MCF 10A (cell line): ENCODE data around the gene SPOCD1. TPM values are rescaled to one million over a fixed set of nuclear protein-coding genes. Genes with fewer than 3 reads are reported as not detected.

Source experiments
- BruUV-seq: library from RNA; stranded (reverse); fragments of 400-500 nt; replicated peaks from 2 replicates; lab custom pipeline; 2021; lab: Mats Ljungman, UMichigan
- CTCF ChIA-PET: fragments of 300-600 bp; sonication (Branson Sonifier 250); formaldehyde crosslinking; extraction: SDS; loops from one replicate; lab custom pipeline; 2021; ENCODE audit warnings: antibody characterized with exemption, inconsistent platforms; lab: Yijun Ruan, JAX
- POLR2A ChIA-PET: fragments of 300-600, 350-650 bp; sonication (Branson Sonifier 250); formaldehyde crosslinking; extraction: SDS; loops from one replicate; lab custom pipeline; 2020; ENCODE audit warnings: antibody characterized with exemption, inconsistent platforms; lab: Yijun Ruan, JAX
- DNase-seq: peaks from one replicate; pipeline ENCODE4 v3.0.0-alpha.2; 2018; ENCODE audit not compliant: unreplicated experiment
- H3K27ac Mint-ChIP-seq: one replicate; pipeline ENCODE4 v1.8.0; 2022; ENCODE audit warnings: mild to moderate bottlenecking, low read depth, mixed read lengths; ENCODE audit not compliant: unreplicated experiment
- H3K27me3 Mint-ChIP-seq: one replicate; pipeline ENCODE4 v1.8.0; 2022; ENCODE audit warnings: mixed read lengths; ENCODE audit not compliant: insufficient read depth, unreplicated experiment
- H3K36me3 Mint-ChIP-seq: one replicate; pipeline ENCODE4 v1.8.0; 2022; ENCODE audit warnings: mild to moderate bottlenecking, moderate library complexity, mixed read lengths; ENCODE audit not compliant: insufficient read depth, unreplicated experiment
- H3K4me1 Mint-ChIP-seq: one replicate; pipeline ENCODE4 v1.8.0; 2022; ENCODE audit warnings: mixed read lengths; ENCODE audit not compliant: insufficient read depth, unreplicated experiment
- H3K4me3 Mint-ChIP-seq: one replicate; pipeline ENCODE4 v1.8.0; 2022; ENCODE audit warnings: mild to moderate bottlenecking, moderate library complexity, mixed read lengths; ENCODE audit not compliant: unreplicated experiment
- H3K9me3 Mint-ChIP-seq: one replicate; pipeline ENCODE4 v1.8.0; 2022; ENCODE audit warnings: mixed read lengths; ENCODE audit not compliant: unreplicated experiment
- intact Hi-C: fragments of 100-400 bp; cut with micrococcal nuclease; formaldehyde crosslinking; loops from 2 replicates; pipeline ENCODE4 v1.14.1; 2022
- total RNA-seq: library from RNA; stranded (reverse); gene quantifications from 2 replicates; pipeline ENCODE4 v1.2.3, GENCODE V29; 2022
- TF ChIP-seq, protein P1 (sequence below): fragments of 200-600 bp; IDR thresholded peaks from one replicate; pipeline ENCODE4 v1.8.0; 2022; ENCODE audit warnings: antibody characterized with exemption, mild to moderate bottlenecking; ENCODE audit not compliant: unreplicated experiment

Gene SPOCD1
- total RNA-seq, 1 experiment from 2014 or later: 0.47 TPM

DNA sequence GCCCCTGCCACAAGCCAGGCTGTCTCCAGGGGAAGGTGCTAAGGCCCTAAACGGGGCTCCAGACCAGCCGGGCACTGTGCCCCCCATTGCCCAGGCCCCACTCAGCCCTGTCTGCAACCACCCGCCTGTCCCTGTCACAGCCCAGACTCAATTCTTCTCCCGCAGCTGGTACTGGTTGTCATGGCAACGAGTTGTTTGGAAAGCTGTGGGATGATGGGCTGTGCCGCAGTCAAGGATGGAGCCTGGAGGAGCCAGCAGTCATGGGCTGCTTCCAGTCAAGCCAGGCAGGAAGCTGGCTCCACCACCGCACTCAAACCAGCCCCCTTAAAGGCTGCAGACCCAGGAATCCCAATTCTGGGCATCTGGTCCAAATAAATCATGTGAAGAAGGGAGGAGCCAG is 4.2 kb downstream of the SPOCD1 start:
- Mint-ChIP-seq H3K27ac (no peak overlapping the region), H3K4me3 (no peak overlapping the region), H3K36me3 (no peaks in the 10 kb centered on the region), H3K27me3 (no peaks in the 10 kb centered on the region), H3K4me1 (no peaks in the 10 kb centered on the region), H3K9me3 (no peaks in the 10 kb centered on the region)
- intact Hi-C loops: no loop called here
- POLR2A ChIA-PET: no interaction called here
- no TSS peak for BruUV-seq
- no peak for DNase-seq
- CTCF ChIA-PET: interaction anchor here (0.7 to 0.8 kb wide), 2 partner anchors 141 to 152 kb away, joined by 4 to 7 read pairs; no protein-coding TSS in a partner anchor
- TF ChIP-seq, protein P1, sequence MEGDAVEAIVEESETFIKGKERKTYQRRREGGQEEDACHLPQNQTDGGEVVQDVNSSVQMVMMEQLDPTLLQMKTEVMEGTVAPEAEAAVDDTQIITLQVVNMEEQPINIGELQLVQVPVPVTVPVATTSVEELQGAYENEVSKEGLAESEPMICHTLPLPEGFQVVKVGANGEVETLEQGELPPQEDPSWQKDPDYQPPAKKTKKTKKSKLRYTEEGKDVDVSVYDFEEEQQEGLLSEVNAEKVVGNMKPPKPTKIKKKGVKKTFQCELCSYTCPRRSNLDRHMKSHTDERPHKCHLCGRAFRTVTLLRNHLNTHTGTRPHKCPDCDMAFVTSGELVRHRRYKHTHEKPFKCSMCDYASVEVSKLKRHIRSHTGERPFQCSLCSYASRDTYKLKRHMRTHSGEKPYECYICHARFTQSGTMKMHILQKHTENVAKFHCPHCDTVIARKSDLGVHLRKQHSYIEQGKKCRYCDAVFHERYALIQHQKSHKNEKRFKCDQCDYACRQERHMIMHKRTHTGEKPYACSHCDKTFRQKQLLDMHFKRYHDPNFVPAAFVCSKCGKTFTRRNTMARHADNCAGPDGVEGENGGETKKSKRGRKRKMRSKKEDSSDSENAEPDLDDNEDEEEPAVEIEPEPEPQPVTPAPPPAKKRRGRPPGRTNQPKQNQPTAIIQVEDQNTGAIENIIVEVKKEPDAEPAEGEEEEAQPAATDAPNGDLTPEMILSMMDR: no peak

- DNase-seq: no peak
- intact Hi-C loops: no loop called here
- Mint-ChIP-seq H3K36me3 (no peaks in the 10 kb centered on the region), H3K4me3 (no peak overlapping the region), H3K4me1 (no peaks in the 10 kb centered on the region), H3K9me3 (no peaks in the 10 kb centered on the region), H3K27ac (no peak overlapping the region), H3K27me3 (no peaks in the 10 kb centered on the region)
- TF ChIP-seq, protein P1: no peak
- POLR2A ChIA-PET: no interaction called here
- CTCF ChIA-PET: interaction anchor here (0.6 kb wide), 1 partner anchor 196 kb away, joined by 3 read pairs; no protein-coding TSS in a partner anchor
- BruUV-seq: no TSS peak
Observed at GRCh38 chr1:31809698-31810097, 6.1 kb downstream of the SPOCD1 start.

DNA sequence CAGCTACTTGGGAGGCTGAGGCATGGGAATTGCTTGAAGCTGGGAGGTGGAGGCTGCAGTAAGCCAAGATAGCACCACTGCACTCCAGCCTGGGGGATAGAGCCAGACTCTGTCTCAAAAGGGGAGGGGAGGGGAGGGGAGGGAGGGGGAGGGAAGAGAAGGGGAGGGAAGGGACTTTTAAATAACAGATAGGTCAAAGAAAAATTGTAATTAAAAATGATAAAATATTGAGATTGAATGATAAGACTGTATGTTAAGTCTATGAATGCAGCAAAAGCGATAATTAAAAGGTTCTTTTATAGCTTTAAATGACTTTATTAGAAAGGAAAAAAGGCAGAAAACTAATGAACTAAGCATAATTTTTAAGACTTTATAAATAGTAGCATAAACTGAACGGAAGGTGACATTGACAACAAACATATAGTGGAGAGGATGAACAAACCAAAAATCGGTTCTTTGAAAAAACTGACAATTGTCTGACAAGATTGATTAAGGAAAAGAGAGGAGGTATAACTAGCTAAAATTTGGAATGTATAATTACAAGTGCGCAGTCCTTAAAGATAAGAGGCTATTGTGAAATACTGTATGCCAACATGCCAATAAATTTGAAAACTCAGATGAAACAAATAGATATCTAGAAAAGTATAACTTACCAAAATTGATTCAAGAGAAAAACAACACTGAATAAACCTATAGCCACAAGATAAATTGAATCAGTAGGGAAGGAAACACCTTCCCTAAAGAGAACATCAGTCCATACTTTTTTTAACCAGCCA is 8.4 kb downstream of the SPOCD1 start:
- TF ChIP-seq, protein P1: no peak
- ChIA-PET CTCF (interaction anchor here (0.6 to 0.7 kb wide), 2 partner anchors 19 to 62 kb away, joined by 3 to 4 read pairs; no protein-coding TSS in a partner anchor), POLR2A (interaction anchor here (1.1 kb wide), 1 partner anchor 103 kb away, joined by 3 read pairs; no protein-coding TSS in a partner anchor)
- Mint-ChIP-seq H3K27me3 (peaks cover 17% of the 10 kb centered on the region), H3K4me3 (no peak overlapping the region), H3K9me3 (no peaks in the 10 kb centered on the region), H3K27ac (no peak overlapping the region), H3K4me1 (no peaks in the 10 kb centered on the region), H3K36me3 (no peaks in the 10 kb centered on the region)
- BruUV-seq: no TSS peak
- no peak for DNase-seq
- intact Hi-C loops: no loop called here

- Mint-ChIP-seq H3K36me3 (no peaks in the 10 kb centered on the region), H3K27me3 (peaks cover 18% of the 10 kb centered on the region), H3K4me1 (no peaks in the 10 kb centered on the region), H3K27ac (no peak overlapping the region), H3K4me3 (no peak overlapping the region), H3K9me3 (no peaks in the 10 kb centered on the region)
- DNase-seq: no peak
- TF ChIP-seq, protein P1: no peak
- POLR2A ChIA-PET: no interaction called here
- BruUV-seq: no TSS peak
- intact Hi-C loops: no loop called here
- CTCF ChIA-PET: interaction anchor here (0.9 to 1.1 kb wide), 2 partner anchors 15 to 16 kb away, joined by 3 to 5 read pairs; no protein-coding TSS in a partner anchor
Observed at GRCh38 chr1:31805318-31805717, 10.5 kb downstream of the SPOCD1 start.
